ENCODE results near the gene CYBA.

The CYBA gene

GRCh38 chr16:88691924-88692560 is 41.2 kb upstream of the CYBA start:
- no peak overlapping the region for H3K4me3 ChIP-seq (ENCODE audit: low read depth, low read length)
- H3K27ac ChIP-seq (ENCODE audit: low read depth, low read length) = no peak overlapping the region
- H2AFZ ChIP-seq (ENCODE audit: insufficient read depth, low read length, poor library complexity) = no peak overlapping the region
- H2BK5ac ChIP-seq (ENCODE audit: low read depth, low read length, poor library complexity) = no peak overlapping the region
- H2AK5ac ChIP-seq (ENCODE audit: low read length) = no peak overlapping the region
- no peak for DNase-seq
- no peaks in the 10 kb centered on the region for H3K79me2 ChIP-seq (ENCODE audit: control insufficient read depth, insufficient read depth, low read length, poor library complexity)
- H3K4me1 ChIP-seq (ENCODE audit: control insufficient read depth in 1 of 2, insufficient read depth in 2 of 2, low read length in 2 of 2) = no peaks in the 10 kb centered on the region
- H4K12ac ChIP-seq (ENCODE audit: low read depth, low read length) = no peak overlapping the region
- H3K4me2 ChIP-seq (ENCODE audit: low read length) = no peak overlapping the region
- no peak overlapping the region for H3K23ac ChIP-seq (ENCODE audit: low read length)
- no peak overlapping the region for H3K9ac ChIP-seq (ENCODE audit: low read length)
- no peak overlapping the region for H4K91ac ChIP-seq (ENCODE audit: low read depth, low read length)
- WGBS (ENCODE audit: extremely low coverage, insufficient coverage, insufficient read length) = no CpG with 5 or more reads among the region's 26 CpGs
- no peak overlapping the region for H3K14ac ChIP-seq (ENCODE audit: low read length)
- no peaks in the 10 kb centered on the region for H3K79me1 ChIP-seq (ENCODE audit: low read length)
- H3K4ac ChIP-seq (ENCODE audit: low read depth, low read length) = no peak overlapping the region
- H3K36me3 ChIP-seq (ENCODE audit: control insufficient read depth in 1 of 2, insufficient read depth in 2 of 2, low read length in 2 of 2) = peaks cover under 1 to 1% of the 10 kb centered on the region in 2 experiments
- no peak overlapping the region for H3K18ac ChIP-seq (ENCODE audit: low read length)
- no peaks in the 10 kb centered on the region for H3K9me3 ChIP-seq (ENCODE audit: insufficient read depth, low read depth, low read length)
- H4K8ac ChIP-seq (ENCODE audit: low read depth, low read length) = no peak overlapping the region
- H2BK12ac ChIP-seq (ENCODE audit: low read length) = no peak overlapping the region
- no peaks in the 10 kb centered on the region for H3K27me3 ChIP-seq (ENCODE audit: insufficient read depth, low read length)
- no peak overlapping the region for H2BK120ac ChIP-seq (ENCODE audit: insufficient read depth, low read length, poor library complexity)

GRCh38 chr16:88691129-88691813 is 40.4 kb upstream of the CYBA start:
- no CpG with 5 or more reads among the region's 33 CpGs for WGBS (ENCODE audit: extremely low coverage, insufficient coverage, insufficient read length)
- H3K18ac ChIP-seq (ENCODE audit: low read length) = no peak overlapping the region
- H2AK5ac ChIP-seq (ENCODE audit: low read length) = no peak overlapping the region
- no peak overlapping the region for H3K14ac ChIP-seq (ENCODE audit: low read length)
- H4K8ac ChIP-seq (ENCODE audit: low read depth, low read length) = no peak overlapping the region
- no peak overlapping the region for H3K27ac ChIP-seq (ENCODE audit: low read depth, low read length)
- no peak overlapping the region for H3K4me2 ChIP-seq (ENCODE audit: low read length)
- no peak overlapping the region for H3K23ac ChIP-seq (ENCODE audit: low read length)
- no peak overlapping the region for H2AFZ ChIP-seq (ENCODE audit: insufficient read depth, low read length, poor library complexity)
- no peak overlapping the region for H3K4ac ChIP-seq (ENCODE audit: low read depth, low read length)
- H3K27me3 ChIP-seq (ENCODE audit: insufficient read depth, low read length) = no peaks in the 10 kb centered on the region
- H3K4me3 ChIP-seq (ENCODE audit: low read depth, low read length) = no peak overlapping the region
- peaks cover 3 to 4% of the 10 kb centered on the region in 2 experiments for H3K4me1 ChIP-seq (ENCODE audit: control insufficient read depth in 1 of 2, insufficient read depth in 2 of 2, low read length in 2 of 2)
- no peaks in the 10 kb centered on the region for H3K79me1 ChIP-seq (ENCODE audit: low read length)
- no peaks in the 10 kb centered on the region for H3K79me2 ChIP-seq (ENCODE audit: control insufficient read depth, insufficient read depth, low read length, poor library complexity)
- no peak overlapping the region for H2BK5ac ChIP-seq (ENCODE audit: low read depth, low read length, poor library complexity)
- H3K9ac ChIP-seq (ENCODE audit: low read length) = no peak overlapping the region
- H4K12ac ChIP-seq (ENCODE audit: low read depth, low read length) = no peak overlapping the region
- no peak overlapping the region for H4K91ac ChIP-seq (ENCODE audit: low read depth, low read length)
- no peak for DNase-seq
- no peaks in the 10 kb centered on the region for H3K36me3 ChIP-seq (ENCODE audit: control insufficient read depth in 1 of 2, insufficient read depth in 2 of 2, low read length in 2 of 2)
- no peak overlapping the region for H2BK120ac ChIP-seq (ENCODE audit: insufficient read depth, low read length, poor library complexity)
- H2BK12ac ChIP-seq (ENCODE audit: low read length) = no peak overlapping the region
- H3K9me3 ChIP-seq (ENCODE audit: insufficient read depth, low read depth, low read length) = no peaks in the 10 kb centered on the region

- no peaks in the 10 kb centered on the region for H3K79me2 ChIP-seq (ENCODE audit: control insufficient read depth, insufficient read depth, low read length, poor library complexity)
- H3K4me3 ChIP-seq (ENCODE audit: low read depth, low read length) = no peak overlapping the region
- no peak overlapping the region for H2BK120ac ChIP-seq (ENCODE audit: insufficient read depth, low read length, poor library complexity)
- H3K27ac ChIP-seq (ENCODE audit: low read depth, low read length) = no peak overlapping the region
- no peak overlapping the region for H4K91ac ChIP-seq (ENCODE audit: low read depth, low read length)
- no peaks in the 10 kb centered on the region for H3K79me1 ChIP-seq (ENCODE audit: low read length)
- no peak overlapping the region for H3K4me2 ChIP-seq (ENCODE audit: low read length)
- H3K23ac ChIP-seq (ENCODE audit: low read length) = no peak overlapping the region
- no peak overlapping the region for H2AK5ac ChIP-seq (ENCODE audit: low read length)
- H3K9ac ChIP-seq (ENCODE audit: low read length) = no peak overlapping the region
- H3K9me3 ChIP-seq (ENCODE audit: insufficient read depth, low read depth, low read length) = peaks cover 2% of the 10 kb centered on the region
- peaks cover under 1% of the 10 kb centered on the region for H3K27me3 ChIP-seq (ENCODE audit: insufficient read depth, low read length)
- WGBS (ENCODE audit: extremely low coverage, insufficient coverage, insufficient read length) = no CpG with 5 or more reads among the region's 21 CpGs
- no peak overlapping the region for H3K18ac ChIP-seq (ENCODE audit: low read length)
- H3K36me3 ChIP-seq (ENCODE audit: control insufficient read depth in 1 of 2, insufficient read depth in 2 of 2, low read length in 2 of 2) = no peaks in the 10 kb centered on the region
- H2BK5ac ChIP-seq (ENCODE audit: low read depth, low read length, poor library complexity) = no peak overlapping the region
- DNase-seq = no peak
- no peak overlapping the region for H4K12ac ChIP-seq (ENCODE audit: low read depth, low read length)
- H3K4me1 ChIP-seq (ENCODE audit: control insufficient read depth in 1 of 2, insufficient read depth in 2 of 2, low read length in 2 of 2) = peaks cover 6 to 10% of the 10 kb centered on the region in 2 experiments
- H2BK12ac ChIP-seq (ENCODE audit: low read length) = no peak overlapping the region
- H2AFZ ChIP-seq (ENCODE audit: insufficient read depth, low read length, poor library complexity) = no peak overlapping the region
- H3K14ac ChIP-seq (ENCODE audit: low read length) = no peak overlapping the region
- no peak overlapping the region for H4K8ac ChIP-seq (ENCODE audit: low read depth, low read length)
- no peak overlapping the region for H3K4ac ChIP-seq (ENCODE audit: low read depth, low read length)
Measured at GRCh38 chr16:88690341-88691128, 39.7 kb upstream of the CYBA start.

GRCh38 chr16:88688013-88688778 is 37.3 kb upstream of the CYBA start:
- WGBS (ENCODE audit: extremely low coverage, insufficient coverage, insufficient read length) = no CpG with 5 or more reads among the region's 28 CpGs

More at GRCh38 chr16:88688013-88688778, 37.3 kb upstream of the CYBA start:
- no peak overlapping the region for H2AFZ ChIP-seq (ENCODE audit: insufficient read depth, low read length, poor library complexity)
- no peak overlapping the region for H3K23ac ChIP-seq (ENCODE audit: low read length)
- H3K9ac ChIP-seq (ENCODE audit: low read length) = no peak overlapping the region
- H3K79me2 ChIP-seq (ENCODE audit: control insufficient read depth, insufficient read depth, low read length, poor library complexity) = no peaks in the 10 kb centered on the region
- H4K91ac ChIP-seq (ENCODE audit: low read depth, low read length) = no peak overlapping the region
- no peak for DNase-seq
- peaks cover 4% of the 10 kb centered on the region for H3K9me3 ChIP-seq (ENCODE audit: insufficient read depth, low read depth, low read length)
- H4K8ac ChIP-seq (ENCODE audit: low read depth, low read length) = no peak overlapping the region
- no peak overlapping the region for H3K27ac ChIP-seq (ENCODE audit: low read depth, low read length)
- no peak overlapping the region for H3K4ac ChIP-seq (ENCODE audit: low read depth, low read length)
- H2AK5ac ChIP-seq (ENCODE audit: low read length) = no peak overlapping the region
- H4K12ac ChIP-seq (ENCODE audit: low read depth, low read length) = no peak overlapping the region
- H3K4me1 ChIP-seq (ENCODE audit: control insufficient read depth in 1 of 2, insufficient read depth in 2 of 2, low read length in 2 of 2) = peaks cover 6 to 10% of the 10 kb centered on the region in 2 experiments
- no peak overlapping the region for H2BK5ac ChIP-seq (ENCODE audit: low read depth, low read length, poor library complexity)
- no peak overlapping the region for H3K4me3 ChIP-seq (ENCODE audit: low read depth, low read length)
- H3K27me3 ChIP-seq (ENCODE audit: insufficient read depth, low read length) = peaks cover 5% of the 10 kb centered on the region
- H3K4me2 ChIP-seq (ENCODE audit: low read length) = no peak overlapping the region
- H2BK120ac ChIP-seq (ENCODE audit: insufficient read depth, low read length, poor library complexity) = no peak overlapping the region
- H3K18ac ChIP-seq (ENCODE audit: low read length) = no peak overlapping the region
- H3K14ac ChIP-seq (ENCODE audit: low read length) = no peak overlapping the region
- no peaks in the 10 kb centered on the region for H3K79me1 ChIP-seq (ENCODE audit: low read length)
- no peaks in the 10 kb centered on the region for H3K36me3 ChIP-seq (ENCODE audit: control insufficient read depth in 1 of 2, insufficient read depth in 2 of 2, low read length in 2 of 2)
- no peak overlapping the region for H2BK12ac ChIP-seq (ENCODE audit: low read length)

Data from trophoblast cell (in vitro differentiated cells and primary cell).